ENCODE data around the gene DCAF8L2.
A peak's percentile ranks its signal among the peaks of the same experiment; 100 is the strongest.
"Not testable (repeated sequence)": the region's sequence is repeated elsewhere in the genome, so short reads cannot be mapped to it uniquely, and the experiment has no call there.

Gene DCAF8L2

DNA sequence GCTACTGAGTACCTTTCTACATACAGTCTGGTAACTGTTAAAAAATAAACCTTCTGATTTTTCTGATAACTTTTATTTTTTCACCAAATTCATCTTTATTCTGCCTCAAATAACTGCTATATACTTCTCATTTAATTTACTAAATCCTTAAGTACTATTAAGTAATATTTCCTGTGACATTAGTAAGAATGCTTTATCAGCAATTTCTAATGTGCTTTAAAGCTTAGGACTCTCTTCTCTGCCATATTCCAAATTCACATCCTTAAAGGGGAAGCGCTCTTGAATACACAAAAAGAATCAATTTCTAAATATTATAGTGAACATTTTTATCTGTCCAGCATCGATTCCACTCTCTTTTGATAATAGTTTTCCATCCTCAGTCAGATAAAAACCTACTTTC, 81.1 kb downstream of the DCAF8L2 start:
- no peaks in the 10 kb centered on the region for H3K36me3 ChIP-seq (ENCODE audit: control insufficient read depth, insufficient read depth, low read length)
- H3K27me3 ChIP-seq (ENCODE audit: control insufficient read depth, insufficient read depth, low read length): no peaks in the 10 kb centered on the region
- H3K4me3 ChIP-seq (ENCODE audit: low read length): no peak overlapping the region
- H3K9me3 ChIP-seq (ENCODE audit: control insufficient read depth, insufficient read depth, low read length): no peaks in the 10 kb centered on the region
- H3K27ac ChIP-seq (ENCODE audit: low read length): no peak overlapping the region
- no CpG with 5 or more reads among the region's 2 CpGs for WGBS (ENCODE audit: insufficient coverage, insufficient read length)
- no peak for DNase-seq (ENCODE audit: low read depth, low spot score)
- no peaks in the 10 kb centered on the region for H3K4me1 ChIP-seq (ENCODE audit: control insufficient read depth, insufficient read depth, low read length)

DNA sequence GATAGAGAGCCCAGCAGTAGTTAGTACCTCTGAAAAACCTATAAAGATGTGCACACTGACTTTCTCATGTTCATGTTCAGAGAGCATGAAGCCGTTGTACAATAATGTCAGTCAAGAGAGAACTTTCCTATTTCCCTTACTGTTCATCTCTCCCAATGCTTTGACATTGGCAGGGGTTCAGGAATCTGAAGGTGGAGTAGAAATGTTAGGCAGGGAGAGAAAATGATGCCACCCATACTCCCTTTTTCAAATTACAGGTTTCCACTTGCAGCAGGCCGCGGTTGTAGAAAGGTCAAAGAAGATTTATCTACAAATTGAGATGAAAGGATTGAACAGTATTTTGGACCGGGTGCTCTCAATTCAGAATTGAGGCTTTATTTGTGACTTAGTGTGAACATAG, 84.3 kb downstream of the DCAF8L2 start:
- no CpG with 5 or more reads among the region's 4 CpGs for WGBS (ENCODE audit: insufficient coverage, insufficient read length)
- no peak overlapping the region for H3K27ac ChIP-seq (ENCODE audit: low read length)
- H3K9me3 ChIP-seq (ENCODE audit: control insufficient read depth, insufficient read depth, low read length): no peaks in the 10 kb centered on the region
- H3K27me3 ChIP-seq (ENCODE audit: control insufficient read depth, insufficient read depth, low read length): no peaks in the 10 kb centered on the region
- H3K4me1 ChIP-seq (ENCODE audit: control insufficient read depth, insufficient read depth, low read length): no peaks in the 10 kb centered on the region
- no peak for DNase-seq (ENCODE audit: low read depth, low spot score)
- H3K36me3 ChIP-seq (ENCODE audit: control insufficient read depth, insufficient read depth, low read length): no peaks in the 10 kb centered on the region
- H3K4me3 ChIP-seq (ENCODE audit: low read length): no peak overlapping the region

DNA sequence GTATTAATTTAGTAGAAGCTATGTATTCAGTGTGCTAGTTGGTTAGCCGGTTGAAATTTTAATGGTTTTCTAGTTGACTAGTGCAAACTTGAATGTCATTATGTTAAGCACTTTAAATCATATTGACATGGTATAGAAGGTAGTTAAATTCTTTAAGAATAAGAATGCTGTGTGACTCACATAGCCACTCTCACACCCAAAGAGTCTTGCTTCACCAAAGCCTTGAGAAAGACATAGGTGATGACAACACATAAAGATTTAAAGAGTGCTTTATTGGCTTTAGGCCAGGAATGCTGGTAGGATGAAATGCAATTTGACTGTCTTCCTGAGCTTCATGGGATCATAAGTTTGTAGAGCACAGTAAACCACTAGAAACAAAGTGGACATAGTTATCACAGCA, 85.3 kb downstream of the DCAF8L2 start:
- no peaks in the 10 kb centered on the region for H3K27me3 ChIP-seq (ENCODE audit: control insufficient read depth, insufficient read depth, low read length)
- WGBS (ENCODE audit: insufficient coverage, insufficient read length): no CpG with 5 or more reads among the region's 1 CpG
- DNase-seq (ENCODE audit: low read depth, low spot score): no peak

DNA sequence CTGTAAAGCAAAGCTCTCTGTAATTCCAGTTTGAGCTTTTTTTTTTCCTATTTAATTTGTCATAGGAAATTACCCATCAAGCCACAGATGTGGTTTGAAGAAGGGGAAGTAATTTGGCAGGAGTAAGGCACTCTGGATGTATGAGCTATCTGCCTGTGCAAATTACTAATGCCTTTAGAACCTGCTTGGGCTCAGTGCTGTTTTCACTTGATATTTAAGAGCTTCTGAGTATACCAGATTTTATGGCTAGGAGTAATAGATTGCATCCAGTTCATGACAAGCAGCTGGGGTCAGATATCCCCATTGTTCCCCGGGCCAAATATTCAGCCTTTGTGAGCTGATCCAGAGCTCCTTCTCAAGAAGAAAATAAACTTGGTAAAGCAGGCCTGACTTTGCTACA, 89.1 kb downstream of the DCAF8L2 start:
- no peak for DNase-seq (ENCODE audit: low read depth, low spot score)
- no CpG with 5 or more reads among the region's 1 CpG for WGBS (ENCODE audit: insufficient coverage, insufficient read length)
- no peaks in the 10 kb centered on the region for H3K4me1 ChIP-seq (ENCODE audit: control insufficient read depth, insufficient read depth, low read length)
- no peak overlapping the region for H3K4me3 ChIP-seq (ENCODE audit: low read length)
- no peaks in the 10 kb centered on the region for H3K36me3 ChIP-seq (ENCODE audit: control insufficient read depth, insufficient read depth, low read length)
- H3K27ac ChIP-seq (ENCODE audit: low read length): no peak overlapping the region
- no peaks in the 10 kb centered on the region for H3K27me3 ChIP-seq (ENCODE audit: control insufficient read depth, insufficient read depth, low read length)
- no peaks in the 10 kb centered on the region for H3K9me3 ChIP-seq (ENCODE audit: control insufficient read depth, insufficient read depth, low read length)

More for the DNA sequence above, 85.3 kb downstream of the DCAF8L2 start:
- Histone ChIP-seq H3K27ac (ENCODE audit: low read length) (no peak overlapping the region), H3K4me1 (ENCODE audit: control insufficient read depth, insufficient read depth, low read length) (no peaks in the 10 kb centered on the region), H3K4me3 (ENCODE audit: low read length) (no peak overlapping the region), H3K36me3 (ENCODE audit: control insufficient read depth, insufficient read depth, low read length) (no peaks in the 10 kb centered on the region), H3K9me3 (ENCODE audit: control insufficient read depth, insufficient read depth, low read length) (no peaks in the 10 kb centered on the region)

DNA sequence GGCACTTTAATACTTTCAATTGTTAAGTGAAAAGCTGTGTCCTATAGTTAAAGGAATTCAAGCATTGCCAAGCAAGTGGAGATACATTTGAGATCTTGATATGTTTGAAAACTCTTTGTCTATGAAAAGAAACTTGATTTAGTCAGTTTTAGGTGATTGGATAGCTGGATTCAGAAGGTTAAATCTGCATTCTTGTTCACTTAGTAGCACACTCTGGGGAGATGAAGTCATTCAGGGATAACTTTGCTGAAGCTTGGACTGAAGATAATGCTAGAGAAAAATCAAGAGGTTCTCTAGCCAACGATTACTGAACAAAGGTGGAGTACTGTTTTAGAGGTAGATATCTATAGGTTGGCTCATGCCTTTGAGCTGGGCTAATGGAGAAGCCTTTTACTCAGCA, 90.6 kb downstream of the DCAF8L2 start:
- H3K4me3 ChIP-seq (ENCODE audit: low read length): no peak overlapping the region
- H3K9me3 ChIP-seq (ENCODE audit: control insufficient read depth, insufficient read depth, low read length): no peaks in the 10 kb centered on the region

DNA sequence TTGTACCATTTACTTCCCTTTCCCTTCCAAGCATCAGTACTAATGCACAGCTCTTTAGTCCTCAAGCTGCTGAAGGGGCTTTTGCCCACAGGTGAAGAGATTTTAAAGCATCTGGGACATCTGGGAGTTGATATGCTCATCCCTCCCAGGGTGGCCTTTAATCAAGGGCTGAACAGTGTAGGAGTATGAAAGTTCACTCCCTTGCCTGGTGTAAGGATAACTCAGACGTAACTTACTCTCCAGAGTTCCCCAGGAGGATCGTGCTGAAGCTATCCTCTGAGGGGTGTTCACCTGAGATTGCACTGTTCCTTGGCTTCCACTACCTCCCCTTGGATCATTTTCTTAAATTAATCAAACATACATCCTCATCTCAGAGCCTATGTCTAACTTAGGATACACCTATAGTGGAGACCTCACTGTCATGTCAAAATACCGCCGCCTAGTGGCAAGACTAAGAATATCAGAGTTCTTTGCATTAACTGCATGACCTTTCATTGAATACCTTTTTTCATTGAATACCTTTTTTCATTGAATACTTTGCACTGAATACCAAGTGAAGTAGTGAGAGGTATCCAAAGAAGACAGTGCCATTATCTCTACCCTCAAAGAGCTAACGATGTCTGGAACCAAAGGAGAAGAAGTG, 93.5 kb downstream of the DCAF8L2 start:
- H3K9me3 ChIP-seq (ENCODE audit: control insufficient read depth, insufficient read depth, low read length); H3K27me3 ChIP-seq (ENCODE audit: control insufficient read depth, insufficient read depth, low read length); H3K4me3 ChIP-seq (ENCODE audit: low read length); H3K4me1 ChIP-seq (ENCODE audit: control insufficient read depth, insufficient read depth, low read length); H3K36me3 ChIP-seq (ENCODE audit: control insufficient read depth, insufficient read depth, low read length); H3K27ac ChIP-seq (ENCODE audit: low read length): not testable (repeated sequence)
- WGBS (ENCODE audit: insufficient coverage, insufficient read length): no CpG with 5 or more reads among the region's 5 CpGs
- peak; percentile 1 for DNase-seq (ENCODE audit: low read depth, low spot score)

More for the DNA sequence above, 90.6 kb downstream of the DCAF8L2 start:
- WGBS (ENCODE audit: insufficient coverage, insufficient read length): no CpG with 5 or more reads among the region's 1 CpG
- no peaks in the 10 kb centered on the region for H3K4me1 ChIP-seq (ENCODE audit: control insufficient read depth, insufficient read depth, low read length)
- no peak overlapping the region for H3K27ac ChIP-seq (ENCODE audit: low read length)
- H3K36me3 ChIP-seq (ENCODE audit: control insufficient read depth, insufficient read depth, low read length): no peaks in the 10 kb centered on the region
- no peaks in the 10 kb centered on the region for H3K27me3 ChIP-seq (ENCODE audit: control insufficient read depth, insufficient read depth, low read length)
- DNase-seq (ENCODE audit: low read depth, low spot score): no peak

DNA sequence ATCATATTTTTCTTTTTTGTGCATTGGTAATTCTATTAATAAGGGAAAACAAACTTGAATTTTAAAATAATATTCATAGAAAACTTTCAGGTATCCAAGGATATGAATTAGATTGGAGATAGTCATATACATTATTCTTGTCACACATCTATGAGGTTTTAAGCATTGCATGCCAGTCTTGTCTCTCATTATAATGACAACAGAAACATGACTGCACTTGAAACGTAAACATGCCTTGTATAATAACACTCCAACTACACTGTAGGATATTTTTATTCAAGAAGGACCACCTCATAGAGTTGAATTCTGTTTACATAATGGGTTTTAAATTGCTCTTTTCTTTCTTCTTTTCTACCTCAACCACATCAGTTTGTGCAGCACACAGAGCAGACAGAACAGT, 104.5 kb downstream of the DCAF8L2 start:
- WGBS (ENCODE audit: insufficient coverage, insufficient read length): no CpG with 5 or more reads among the region's 1 CpG
- Histone ChIP-seq H3K4me3 (ENCODE audit: low read length) (no peak overlapping the region), H3K4me1 (ENCODE audit: control insufficient read depth, insufficient read depth, low read length) (no peaks in the 10 kb centered on the region), H3K36me3 (ENCODE audit: control insufficient read depth, insufficient read depth, low read length) (no peaks in the 10 kb centered on the region), H3K9me3 (ENCODE audit: control insufficient read depth, insufficient read depth, low read length) (no peaks in the 10 kb centered on the region), H3K27ac (ENCODE audit: low read length) (no peak overlapping the region), H3K27me3 (ENCODE audit: control insufficient read depth, insufficient read depth, low read length) (no peaks in the 10 kb centered on the region)
- DNase-seq (ENCODE audit: low read depth, low spot score): no peak

DNA sequence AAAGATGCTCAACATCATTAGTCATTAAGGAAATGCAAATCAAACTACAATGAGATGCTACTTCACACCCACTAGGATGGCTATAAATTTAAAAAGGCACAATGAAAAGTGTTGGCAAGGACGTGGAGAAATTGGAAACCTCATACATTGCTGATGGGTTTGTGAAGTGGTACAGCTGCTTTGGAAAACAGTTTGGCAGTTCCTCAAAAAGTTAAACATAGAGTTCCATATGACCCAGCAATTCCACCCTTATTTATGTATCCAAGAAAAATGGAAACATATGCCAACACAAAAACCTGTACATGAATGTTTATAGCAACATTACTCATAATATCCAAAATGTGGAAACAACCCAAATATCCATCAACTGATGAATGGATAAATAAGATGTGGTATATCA, 116.4 kb downstream of the DCAF8L2 start:
- H3K27ac ChIP-seq (ENCODE audit: low read length): no peak overlapping the region
- no peak overlapping the region for H3K4me3 ChIP-seq (ENCODE audit: low read length)
- DNase-seq (ENCODE audit: low read depth, low spot score): no peak
- H3K4me1 ChIP-seq (ENCODE audit: control insufficient read depth, insufficient read depth, low read length): no peaks in the 10 kb centered on the region
- no CpG with 5 or more reads among the region's 1 CpG for WGBS (ENCODE audit: insufficient coverage, insufficient read length)
- no peaks in the 10 kb centered on the region for H3K27me3 ChIP-seq (ENCODE audit: control insufficient read depth, insufficient read depth, low read length)
- no peaks in the 10 kb centered on the region for H3K9me3 ChIP-seq (ENCODE audit: control insufficient read depth, insufficient read depth, low read length)
- H3K36me3 ChIP-seq (ENCODE audit: control insufficient read depth, insufficient read depth, low read length): no peaks in the 10 kb centered on the region

DNA sequence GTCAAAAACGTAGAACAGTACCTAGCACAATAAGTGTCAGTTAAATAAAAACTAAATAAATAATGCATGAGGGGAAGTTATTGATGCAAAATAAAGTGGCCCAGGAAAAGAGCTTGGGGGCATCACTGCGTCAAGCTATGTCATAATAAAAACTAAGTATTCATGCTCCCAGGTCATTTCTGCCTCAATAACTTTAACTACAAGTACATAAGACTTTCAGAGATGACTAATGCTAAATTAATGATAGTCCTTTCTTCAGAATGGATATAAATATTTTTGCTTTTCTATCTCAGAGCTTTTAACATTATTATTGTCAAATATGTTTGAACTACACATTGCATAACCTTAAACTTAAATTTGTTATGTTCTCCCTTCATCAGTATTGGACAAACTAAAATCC, 125.5 kb downstream of the DCAF8L2 start:
- Histone ChIP-seq H3K27me3 (ENCODE audit: control insufficient read depth, insufficient read depth, low read length) (no peaks in the 10 kb centered on the region), H3K9me3 (ENCODE audit: control insufficient read depth, insufficient read depth, low read length) (no peaks in the 10 kb centered on the region), H3K27ac (ENCODE audit: low read length) (no peak overlapping the region), H3K36me3 (ENCODE audit: control insufficient read depth, insufficient read depth, low read length) (no peaks in the 10 kb centered on the region), H3K4me1 (ENCODE audit: control insufficient read depth, insufficient read depth, low read length) (no peaks in the 10 kb centered on the region), H3K4me3 (ENCODE audit: low read length) (no peak overlapping the region)
- DNase-seq (ENCODE audit: low read depth, low spot score): no peak
- no CpG with 5 or more reads among the region's 2 CpGs for WGBS (ENCODE audit: insufficient coverage, insufficient read length)

DNA sequence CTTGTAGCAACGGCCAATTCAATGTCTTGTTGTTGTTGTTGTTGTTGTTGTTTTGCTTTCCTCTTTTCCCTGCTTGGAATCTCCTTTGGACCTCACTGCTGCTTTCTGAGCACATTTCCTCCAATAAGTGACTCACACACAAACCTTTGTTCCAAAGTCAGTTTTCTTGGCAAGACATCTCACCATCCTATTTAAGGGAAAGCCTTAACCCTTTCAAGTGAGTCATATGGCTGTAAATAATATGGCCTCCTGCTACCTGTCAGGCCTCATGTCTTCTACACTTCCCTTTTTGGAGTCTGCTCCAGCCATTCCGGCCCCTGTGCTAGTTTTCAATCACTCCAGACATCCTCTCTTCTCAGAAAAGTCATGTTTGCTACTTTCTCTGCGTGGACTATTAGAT, 138.1 kb downstream of the DCAF8L2 start:
- no peak for DNase-seq (ENCODE audit: low read depth, low spot score)
- no peaks in the 10 kb centered on the region for H3K9me3 ChIP-seq (ENCODE audit: control insufficient read depth, insufficient read depth, low read length)
- no peaks in the 10 kb centered on the region for H3K27me3 ChIP-seq (ENCODE audit: control insufficient read depth, insufficient read depth, low read length)
- H3K36me3 ChIP-seq (ENCODE audit: control insufficient read depth, insufficient read depth, low read length): no peaks in the 10 kb centered on the region
- no CpG with 5 or more reads among the region's 3 CpGs for WGBS (ENCODE audit: insufficient coverage, insufficient read length)
- no peak overlapping the region for H3K4me3 ChIP-seq (ENCODE audit: low read length)
- H3K27ac ChIP-seq (ENCODE audit: low read length): no peak overlapping the region
- no peaks in the 10 kb centered on the region for H3K4me1 ChIP-seq (ENCODE audit: control insufficient read depth, insufficient read depth, low read length)

DNA sequence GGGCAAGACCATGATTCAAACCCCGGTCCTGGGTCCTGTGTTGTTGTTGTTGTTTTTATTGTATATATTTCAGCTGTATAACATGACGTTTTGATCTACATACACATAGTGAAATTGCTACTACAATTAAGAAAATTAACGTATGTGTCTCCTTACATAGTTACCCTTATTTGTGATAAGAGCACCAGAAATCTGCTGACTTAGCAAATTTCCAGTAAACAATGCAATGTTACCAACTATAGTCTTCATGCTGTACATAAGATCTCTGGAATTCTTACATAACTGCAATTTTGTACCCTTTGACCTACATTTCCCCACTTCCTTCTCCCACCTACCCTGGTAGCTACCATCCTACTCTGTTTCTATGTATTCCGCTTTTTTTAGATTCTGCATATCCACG, 141.8 kb downstream of the DCAF8L2 start:
- DNase-seq (ENCODE audit: low read depth, low spot score): no peak
- H3K4me3 ChIP-seq (ENCODE audit: low read length): no peak overlapping the region
- no peak overlapping the region for H3K27ac ChIP-seq (ENCODE audit: low read length)
- no CpG with 5 or more reads among the region's 5 CpGs for WGBS (ENCODE audit: insufficient coverage, insufficient read length)
- H3K27me3 ChIP-seq (ENCODE audit: control insufficient read depth, insufficient read depth, low read length): no peaks in the 10 kb centered on the region
- no peaks in the 10 kb centered on the region for H3K36me3 ChIP-seq (ENCODE audit: control insufficient read depth, insufficient read depth, low read length)
- H3K4me1 ChIP-seq (ENCODE audit: control insufficient read depth, insufficient read depth, low read length): no peaks in the 10 kb centered on the region
- H3K9me3 ChIP-seq (ENCODE audit: control insufficient read depth, insufficient read depth, low read length): no peaks in the 10 kb centered on the region

Measured in iPS DF 6.9 (cell line).